ENCODE measurements around the gene MMP2. TPM values are rescaled to one million over a fixed set of nuclear protein-coding genes. Genes with fewer than 3 reads are reported as not detected.
A peak's percentile ranks its signal among the peaks of the same experiment; 100 is the strongest.

The MMP2 gene
- total RNA-seq, 4 donors from 2014 or later = 211 to 368 (median 256) TPM

GRCh38 chr16:55503726-55504550, 24.9 kb downstream of the MMP2 start:
- DNase-seq (ENCODE audit: extremely low spot score) = no peak
- 94% methylated on average over 8 of the region's 8 CpGs for WGBS
- intact Hi-C loops (cut with DNase I) = no loop called here
- H3K4me1 ChIP-seq = peaks cover 40 to 58% (median 55%) of the 10 kb centered on the region in 4 donors
- H3K27ac ChIP-seq (replicated peaks in 1 of 4) = peak overlapping the region in 2 of 4 donors; percentile 40 to 64
- no peak overlapping the region for H3K4me3 ChIP-seq
- H3K36me3 ChIP-seq = peaks cover 0 to 54% (median 11%) of the 10 kb centered on the region in 4 donors
- no peaks in the 10 kb centered on the region for H3K9me3 ChIP-seq
- TF ChIP-seq POLR2A (IDR thresholded peaks at IDR 0.05; ENCODE audit: low read depth) (no peak), POLR2AphosphoS5 (IDR thresholded peaks at IDR 0.05) (no peak), CTCF (IDR thresholded peaks at IDR 0.05) (no peak), EP300 (IDR thresholded peaks at IDR 0.05) (no peak)
- H3K27me3 ChIP-seq = peaks cover 0 to 3% (median 0%) of the 10 kb centered on the region in 4 donors

GRCh38 chr16:55505333-55506015, 26.5 kb downstream of the MMP2 start:
- H3K4me3 ChIP-seq = no peak overlapping the region
- peaks cover 0 to 17% (median 0%) of the 10 kb centered on the region in 4 donors for H3K27me3 ChIP-seq
- TF ChIP-seq POLR2A (IDR thresholded peaks at IDR 0.05; ENCODE audit: low read depth) = no peak
- TF ChIP-seq CTCF (IDR thresholded peaks at IDR 0.05) = no peak
- TF ChIP-seq POLR2AphosphoS5 (IDR thresholded peaks at IDR 0.05) = no peak
- no peak for TF ChIP-seq EP300 (IDR thresholded peaks at IDR 0.05)
- no peak for DNase-seq (ENCODE audit: extremely low spot score)
- intact Hi-C loops (cut with DNase I) = no loop called here
- peaks cover 30 to 62% (median 49%) of the 10 kb centered on the region in 4 donors for H3K4me1 ChIP-seq
- 100% methylated on average over 9 of the region's 10 CpGs for WGBS
- H3K27ac ChIP-seq (replicated peaks in 1 of 4) = no peak overlapping the region
- no peaks in the 10 kb centered on the region for H3K9me3 ChIP-seq
- H3K36me3 ChIP-seq = peaks cover 0 to 48% (median 10%) of the 10 kb centered on the region in 4 donors

- 87% methylated on average over 7 of the region's 7 CpGs for WGBS
- Histone ChIP-seq H3K27me3 (peaks cover 0 to 18% (median 0%) of the 10 kb centered on the region in 4 donors), H3K4me3 (no peak overlapping the region), H3K4me1 (peaks cover 24 to 56% (median 43%) of the 10 kb centered on the region in 4 donors), H3K27ac (replicated peaks in 1 of 4) (no peak overlapping the region), H3K9me3 (no peaks in the 10 kb centered on the region), H3K36me3 (peaks cover 0 to 48% (median 10%) of the 10 kb centered on the region in 4 donors)
- intact Hi-C loops (cut with DNase I) = no loop called here
- TF ChIP-seq EP300 (IDR thresholded peaks at IDR 0.05) (no peak), POLR2A (IDR thresholded peaks at IDR 0.05; ENCODE audit: low read depth) (no peak), CTCF (IDR thresholded peaks at IDR 0.05) (no peak), POLR2AphosphoS5 (IDR thresholded peaks at IDR 0.05) (no peak)
- DNase-seq (ENCODE audit: extremely low spot score) = no peak
Observed at GRCh38 chr16:55506083-55506482, 27.1 kb downstream of the MMP2 start.

GRCh38 chr16:55506708-55507107, 27.7 kb downstream of the MMP2 start:
- no peak for DNase-seq (ENCODE audit: extremely low spot score)
- intact Hi-C loops (cut with DNase I) = no loop called here
- WGBS = 86% methylated on average over 4 of the region's 4 CpGs
- no peak overlapping the region for H3K27ac ChIP-seq (replicated peaks in 1 of 4)
- peaks cover 18 to 49% (median 36%) of the 10 kb centered on the region in 4 donors for H3K4me1 ChIP-seq
- no peak overlapping the region for H3K4me3 ChIP-seq
- peaks cover 0 to 48% (median 10%) of the 10 kb centered on the region in 4 donors for H3K36me3 ChIP-seq
- no peaks in the 10 kb centered on the region for H3K9me3 ChIP-seq
- no peak for TF ChIP-seq POLR2AphosphoS5 (IDR thresholded peaks at IDR 0.05)
- H3K27me3 ChIP-seq = peaks cover 0 to 18% (median 0%) of the 10 kb centered on the region in 4 donors

All from esophagus muscularis mucosa (tissue), 4 donors.